OCI-LY3 (cell line): ENCODE results near the gene TTC29.

Experiments used
- EZH2phosphoT487 ChIP-seq: fragments of 200-600 bp; shearing (Covaris generic); IDR thresholded peaks from 2 replicates; pipeline ENCODE4 v1.6.1; 2018; ENCODE audit warnings: antibody characterized with exemption, mixed run types, low read depth
- TF ChIP-seq, protein P1 (sequence below): fragments of 200-600, 300-600 bp; sonication (generic); IDR thresholded peaks from 2 replicates; pipeline ENCODE4 v1.5.1; 2014; ENCODE audit warnings: antibody characterized with exemption, low read length, low read depth

DNA sequence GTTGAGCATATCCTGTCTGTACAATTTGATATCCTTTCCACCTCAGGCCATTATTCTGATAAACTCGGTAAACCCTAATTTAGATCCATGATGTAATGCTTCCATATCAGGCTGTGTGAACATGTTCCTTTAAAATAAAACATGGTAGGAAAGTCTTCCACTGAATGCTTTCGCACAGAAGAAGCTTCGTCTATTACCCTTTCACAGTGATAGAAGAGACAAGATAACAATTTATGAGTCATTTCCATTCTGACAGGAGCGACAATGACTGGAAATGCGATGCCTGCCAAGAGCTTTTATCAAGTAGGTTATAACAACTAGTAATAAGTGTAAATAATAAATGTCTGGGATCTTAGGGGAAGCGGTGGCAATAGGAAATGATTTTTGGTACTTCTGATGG is 98.8 kb downstream of the TTC29 start:
- TF ChIP-seq, protein P1, sequence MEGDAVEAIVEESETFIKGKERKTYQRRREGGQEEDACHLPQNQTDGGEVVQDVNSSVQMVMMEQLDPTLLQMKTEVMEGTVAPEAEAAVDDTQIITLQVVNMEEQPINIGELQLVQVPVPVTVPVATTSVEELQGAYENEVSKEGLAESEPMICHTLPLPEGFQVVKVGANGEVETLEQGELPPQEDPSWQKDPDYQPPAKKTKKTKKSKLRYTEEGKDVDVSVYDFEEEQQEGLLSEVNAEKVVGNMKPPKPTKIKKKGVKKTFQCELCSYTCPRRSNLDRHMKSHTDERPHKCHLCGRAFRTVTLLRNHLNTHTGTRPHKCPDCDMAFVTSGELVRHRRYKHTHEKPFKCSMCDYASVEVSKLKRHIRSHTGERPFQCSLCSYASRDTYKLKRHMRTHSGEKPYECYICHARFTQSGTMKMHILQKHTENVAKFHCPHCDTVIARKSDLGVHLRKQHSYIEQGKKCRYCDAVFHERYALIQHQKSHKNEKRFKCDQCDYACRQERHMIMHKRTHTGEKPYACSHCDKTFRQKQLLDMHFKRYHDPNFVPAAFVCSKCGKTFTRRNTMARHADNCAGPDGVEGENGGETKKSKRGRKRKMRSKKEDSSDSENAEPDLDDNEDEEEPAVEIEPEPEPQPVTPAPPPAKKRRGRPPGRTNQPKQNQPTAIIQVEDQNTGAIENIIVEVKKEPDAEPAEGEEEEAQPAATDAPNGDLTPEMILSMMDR, result no peak
- no peak for TF ChIP-seq EZH2phosphoT487
